Stimulated activated CD4-positive, alpha-beta T cell treated with anti-CD3 and anti-CD28 coated beads, TNF-alpha, amount 100 ng/mL, for 1 hour (primary cell): ENCODE data around the gene SCAPER.
"Not testable (repeated sequence)": the region's sequence is repeated elsewhere in the genome, so short reads cannot be mapped to it uniquely, and the experiment has no call there.

Experiments used
- DNase-seq, 3 donors: peaks; one replicate each; pipeline ENCODE4 v3.0.0-alpha.2; 2020; ENCODE audit warnings: low read depth in 3 of 3, low spot score in 1 of 3

Gene SCAPER

GRCh38 chr15:76584868-76585575, 320.1 kb downstream of the SCAPER start:
- DNase-seq: no peak

GRCh38 chr15:76582550-76582949, 322.6 kb downstream of the SCAPER start:
- DNase-seq: no peak

GRCh38 chr15:76577879-76578512, 327.1 kb downstream of the SCAPER start:
- no peak for DNase-seq

- DNase-seq: no peak
Observed at GRCh38 chr15:76576523-76577279, 328.4 kb downstream of the SCAPER start.

- DNase-seq: no peak
Observed at GRCh38 chr15:76575679-76576078, 329.5 kb downstream of the SCAPER start.

- no peak for DNase-seq
Observed at GRCh38 chr15:76575274-76575673, 329.9 kb downstream of the SCAPER start.

- no peak for DNase-seq
Observed at GRCh38 chr15:76572983-76573314, 332.2 kb downstream of the SCAPER start.

- no peak for DNase-seq
Observed at GRCh38 chr15:76566276-76566675, 338.9 kb downstream of the SCAPER start.

GRCh38 chr15:76565366-76565765, 339.8 kb downstream of the SCAPER start:
- no peak for DNase-seq

GRCh38 chr15:76555247-76555646, 349.9 kb downstream of the SCAPER start:
- no peak for DNase-seq

GRCh38 chr15:76553564-76553963, 351.6 kb downstream of the SCAPER start:
- DNase-seq: no peak

GRCh38 chr15:76553102-76553501, 352.0 kb downstream of the SCAPER start:
- DNase-seq: no peak

GRCh38 chr15:76546805-76547204, 358.3 kb downstream of the SCAPER start:
- no peak for DNase-seq

- no peak for DNase-seq
Observed at GRCh38 chr15:76533995-76534394, 371.1 kb downstream of the SCAPER start.

- DNase-seq: no peak
Observed at GRCh38 chr15:76533060-76533820, 371.9 kb downstream of the SCAPER start.

GRCh38 chr15:76529911-76530310, 375.2 kb downstream of the SCAPER start:
- no peak for DNase-seq

GRCh38 chr15:76526111-76526510, 379.0 kb downstream of the SCAPER start:
- no peak for DNase-seq

GRCh38 chr15:76517910-76518309, 387.2 kb downstream of the SCAPER start:
- no peak for DNase-seq

GRCh38 chr15:76514282-76514681, 390.9 kb downstream of the SCAPER start:
- DNase-seq: no peak

- no peak for DNase-seq
Observed at GRCh38 chr15:76512971-76513370, 392.2 kb downstream of the SCAPER start.

- not testable (repeated sequence) for DNase-seq
Observed at GRCh38 chr15:76510663-76511062, 394.5 kb downstream of the SCAPER start.

- no peak for DNase-seq
Observed at GRCh38 chr15:76503804-76504203, 401.3 kb downstream of the SCAPER start.
